GM19351 (cell line): Measurements from ENCODE around the gene SEL1L3.
A peak's percentile ranks its signal among the peaks of the same experiment; 100 is the strongest.

Experiments used
- ATAC-seq: cut with Tn5 transposase; IDR thresholded peaks from one replicate; pipeline ENCODE4 v1.9.1; 2021; ENCODE audit warnings: mild to moderate bottlenecking, moderate library complexity; ENCODE audit not compliant: unreplicated experiment

SEL1L3 gene

GRCh38 chr4:25757452-25757851, 105.3 kb downstream of the SEL1L3 start:
- ATAC-seq: no peak

GRCh38 chr4:25756503-25756902, 106.3 kb downstream of the SEL1L3 start:
- ATAC-seq: no peak

DNA sequence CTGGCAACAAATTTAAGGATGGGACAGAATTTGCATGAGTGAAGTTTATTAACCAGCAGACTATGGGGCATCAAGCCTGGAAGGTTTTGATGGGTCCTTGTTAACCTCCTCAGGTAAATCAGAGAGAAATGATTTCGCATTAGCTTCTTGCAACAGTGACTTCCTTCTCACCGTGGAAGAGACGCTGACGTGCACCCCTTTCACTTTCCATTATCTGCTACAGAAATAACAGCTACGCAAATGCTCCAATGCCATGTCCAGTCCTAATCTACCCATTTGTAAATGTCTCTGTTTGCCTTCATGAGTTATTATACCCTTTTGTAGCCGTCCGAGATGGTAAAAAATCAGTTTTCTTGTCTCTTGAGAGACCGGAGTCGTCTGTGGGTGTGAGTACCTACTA, 106.9 kb downstream of the SEL1L3 start:
- no peak for ATAC-seq

DNA sequence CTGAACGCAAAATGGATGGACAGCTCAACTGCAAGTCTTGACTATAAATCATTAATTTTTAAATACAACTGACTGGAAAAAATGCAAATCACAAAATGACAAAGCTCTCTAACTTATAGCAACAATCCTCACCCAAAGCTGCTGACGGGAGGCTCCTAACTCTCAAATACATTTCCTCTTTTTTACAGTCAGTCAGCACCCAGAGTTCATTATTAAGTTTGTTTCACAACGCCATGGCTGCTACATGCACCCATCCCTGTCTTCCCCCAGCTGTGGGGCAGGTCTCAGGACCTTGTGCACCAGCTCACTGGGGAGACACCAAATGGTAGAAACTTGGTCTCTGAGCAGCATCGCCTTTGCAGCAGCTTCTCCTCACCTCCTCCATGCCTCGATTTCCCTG, 109.5 kb downstream of the SEL1L3 start:
- no peak for ATAC-seq

DNA sequence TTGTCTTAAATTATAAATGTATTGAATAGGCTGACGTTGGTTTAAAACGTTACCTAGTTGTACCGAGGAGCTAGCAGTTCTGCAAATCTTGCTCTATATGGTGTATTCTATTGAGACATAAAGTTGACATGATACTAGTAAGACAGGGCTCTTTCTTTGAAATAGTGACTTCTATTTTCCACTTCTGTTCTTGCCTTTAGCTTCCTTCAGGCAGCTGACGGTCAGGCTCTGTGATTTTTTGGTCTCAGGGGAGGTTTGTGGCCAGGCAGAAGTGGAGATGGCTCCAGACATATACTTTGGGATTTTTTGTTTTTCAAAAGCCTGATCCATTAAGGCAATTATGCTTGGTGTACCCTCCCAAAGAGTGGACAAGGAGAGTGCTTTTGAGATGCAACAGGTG, 111.9 kb downstream of the SEL1L3 start:
- ATAC-seq: no peak

GRCh38 chr4:25749150-25749794, 113.5 kb downstream of the SEL1L3 start:
- ATAC-seq: no peak

- no peak for ATAC-seq
These were observed 118.8 kb downstream of the SEL1L3 start for GRCh38 chr4:25743971-25744370.

DNA sequence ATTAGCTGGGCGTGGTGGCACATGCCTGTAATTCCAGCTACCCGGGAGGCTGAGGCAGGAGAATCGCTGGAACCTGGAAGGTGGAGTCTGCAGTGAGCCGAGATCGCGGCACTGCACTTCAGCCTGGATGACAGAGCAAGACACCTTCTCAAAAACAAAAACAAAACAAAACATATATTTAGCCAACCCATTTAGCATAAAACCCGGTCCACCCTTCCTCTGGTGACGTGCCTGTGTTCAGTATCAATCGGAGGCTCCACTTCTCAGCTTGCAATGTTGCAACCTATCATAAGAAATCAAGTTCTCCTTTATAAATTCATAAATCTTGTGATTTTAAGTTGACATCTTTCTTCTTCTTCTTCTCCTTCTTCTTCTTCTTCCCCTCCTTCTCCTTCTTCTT, 133.2 kb downstream of the SEL1L3 start:
- no peak for ATAC-seq

DNA sequence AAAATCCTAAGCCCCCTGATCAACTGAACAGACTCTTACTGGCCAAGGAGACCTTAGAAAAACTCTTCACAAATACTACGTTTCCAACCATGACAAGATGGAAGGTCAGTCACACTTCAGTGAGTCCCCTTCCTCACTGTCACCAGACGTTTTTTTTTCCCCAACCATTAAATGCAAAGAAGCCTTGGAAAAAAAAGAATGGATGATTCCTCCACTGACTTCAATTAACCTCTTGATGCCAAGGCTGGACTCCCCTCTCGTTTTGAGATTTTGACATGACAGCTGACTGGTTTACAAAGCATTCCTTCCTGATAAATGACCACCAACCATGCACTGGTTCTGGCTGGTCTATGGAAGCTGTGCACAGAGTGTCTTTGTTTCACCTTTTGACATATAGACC, 133.9 kb downstream of the SEL1L3 start:
- ATAC-seq: no peak

GRCh38 chr4:25727711-25728493, 134.9 kb downstream of the SEL1L3 start:
- ATAC-seq: peak; percentile 59

DNA sequence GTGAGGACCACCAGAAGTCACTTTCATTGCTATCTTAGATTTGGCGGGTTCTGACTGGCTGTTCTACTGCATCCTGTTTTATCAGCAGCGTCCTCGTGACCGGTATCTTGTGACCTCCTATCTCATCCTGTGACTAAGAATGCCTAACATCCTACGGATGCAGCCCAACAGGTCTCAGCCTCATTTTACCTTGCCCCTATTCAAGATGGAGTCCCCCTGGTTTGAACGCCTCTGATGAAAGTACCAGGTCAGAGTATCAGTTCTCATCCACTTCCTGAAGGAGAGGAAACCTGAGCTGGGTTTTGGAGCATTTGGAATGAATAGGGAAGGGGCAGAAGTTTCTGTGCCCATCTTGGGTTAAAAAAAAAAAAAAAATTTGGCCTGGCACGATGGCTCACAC, 136.9 kb downstream of the SEL1L3 start:
- ATAC-seq: no peak

DNA sequence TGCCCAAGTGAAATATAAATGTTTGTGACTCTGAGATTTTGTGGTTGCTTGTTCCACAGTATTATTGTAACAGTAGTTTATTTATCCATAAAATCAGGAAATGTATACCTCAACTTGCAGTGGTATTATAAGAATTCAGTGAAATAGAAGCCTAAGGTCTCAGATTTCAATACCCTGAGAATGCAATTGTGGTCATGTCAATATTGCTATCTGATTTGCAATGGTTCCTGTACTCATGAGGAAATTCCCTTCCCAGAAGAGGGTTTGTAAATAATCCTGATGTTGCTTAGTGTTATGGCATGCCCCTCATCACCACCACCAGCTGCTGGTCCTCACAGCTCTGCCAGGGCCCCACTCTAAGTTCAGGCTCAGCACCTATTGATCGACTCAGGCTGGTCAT, 139.4 kb downstream of the SEL1L3 start:
- no peak for ATAC-seq

DNA sequence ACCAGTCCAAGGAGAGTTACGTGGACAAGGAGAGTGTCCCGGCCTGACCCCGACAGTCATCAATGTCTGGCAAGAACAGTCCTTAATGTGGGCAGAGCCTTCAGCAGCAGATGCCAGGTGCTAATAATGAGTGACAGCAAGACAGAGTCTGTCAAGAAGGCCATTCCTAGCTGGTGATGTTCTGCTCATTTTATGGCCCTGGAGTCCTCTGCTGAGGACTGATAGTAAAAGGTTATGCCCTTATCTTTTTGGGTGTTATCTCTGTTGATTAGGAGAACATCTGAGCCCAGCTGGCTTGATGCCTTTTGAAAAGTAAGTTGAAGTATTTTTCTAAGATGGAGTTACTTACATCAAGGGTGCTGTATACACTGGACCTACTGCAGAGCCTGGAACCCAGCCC, 139.8 kb downstream of the SEL1L3 start:
- ATAC-seq: no peak

DNA sequence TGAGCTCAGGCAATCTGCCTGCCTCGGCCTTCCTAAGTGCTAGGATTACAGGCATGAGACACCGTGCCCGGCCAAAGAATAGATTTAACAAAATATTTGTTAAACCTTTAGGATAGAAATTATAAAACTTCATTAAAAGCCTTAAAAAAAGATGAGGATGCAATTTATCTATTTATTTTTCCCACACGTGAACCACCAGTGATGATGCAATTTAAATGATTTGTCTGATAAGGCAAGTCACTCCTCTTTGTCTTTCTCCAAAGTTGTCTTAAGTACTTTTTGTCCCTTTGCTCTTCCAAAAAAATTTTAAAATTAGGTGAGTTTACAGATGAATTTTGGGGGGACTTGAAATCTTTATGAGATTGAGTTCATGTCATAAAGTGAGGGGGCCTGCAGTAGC, 149.0 kb downstream of the SEL1L3 start:
- ATAC-seq: no peak

DNA sequence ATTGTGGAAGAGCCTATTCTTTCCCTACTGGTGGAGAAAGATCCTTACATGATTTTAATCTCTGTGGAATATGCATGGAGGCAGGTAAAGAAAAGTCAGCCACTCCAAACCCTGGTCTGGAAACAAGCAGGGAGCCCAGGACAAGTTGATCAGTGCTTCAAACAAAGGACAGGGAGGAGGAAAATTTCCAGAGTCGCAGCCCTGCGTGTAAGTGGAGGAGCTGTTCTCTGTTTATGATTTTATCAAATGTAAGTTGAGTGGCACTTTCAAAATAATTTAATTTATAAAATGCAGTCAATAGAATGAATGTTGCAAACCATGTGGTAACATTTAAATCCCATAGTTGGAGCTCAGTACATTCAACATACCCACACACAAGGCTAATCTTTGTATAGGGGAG, 150.2 kb downstream of the SEL1L3 start:
- ATAC-seq: no peak

DNA sequence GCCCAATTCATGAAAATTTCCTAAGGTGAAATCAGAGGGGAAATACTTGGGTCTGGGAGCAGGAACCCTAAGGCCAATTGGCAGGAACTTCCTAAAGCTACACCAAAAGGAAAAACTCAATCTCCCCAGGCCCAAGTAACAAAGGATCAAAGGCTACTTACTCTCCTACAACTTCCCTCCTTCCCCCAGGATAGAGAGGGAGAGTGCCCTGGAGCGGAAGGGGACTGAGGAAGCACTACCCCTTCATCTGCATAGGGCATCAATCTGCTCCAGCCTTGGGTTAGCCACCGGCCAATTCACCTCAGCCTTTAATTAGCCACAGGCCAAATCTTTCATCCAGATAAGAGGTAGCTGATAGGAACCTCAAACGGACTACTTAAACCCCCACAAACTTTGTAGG, 152.2 kb downstream of the SEL1L3 start:
- ATAC-seq: no peak

DNA sequence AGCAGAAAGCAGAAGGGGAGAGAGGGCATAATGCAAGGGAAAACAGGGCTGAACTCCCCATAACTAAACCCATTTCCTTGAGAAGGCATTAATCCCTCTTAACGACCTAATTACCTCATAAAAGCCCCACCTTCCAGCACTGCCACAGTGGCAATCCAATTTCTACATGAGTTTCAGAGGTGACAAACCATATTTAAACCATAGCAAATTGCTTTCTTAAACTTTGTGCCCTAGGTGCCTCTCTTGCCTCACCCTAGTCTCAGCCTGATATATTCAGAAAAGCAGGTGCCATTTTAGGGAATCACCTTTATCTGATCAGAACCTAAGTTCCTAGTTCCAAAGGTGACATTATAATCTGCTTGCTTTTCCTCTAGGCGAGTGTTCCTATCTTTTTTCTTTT, 158.3 kb downstream of the SEL1L3 start:
- ATAC-seq: no peak

DNA sequence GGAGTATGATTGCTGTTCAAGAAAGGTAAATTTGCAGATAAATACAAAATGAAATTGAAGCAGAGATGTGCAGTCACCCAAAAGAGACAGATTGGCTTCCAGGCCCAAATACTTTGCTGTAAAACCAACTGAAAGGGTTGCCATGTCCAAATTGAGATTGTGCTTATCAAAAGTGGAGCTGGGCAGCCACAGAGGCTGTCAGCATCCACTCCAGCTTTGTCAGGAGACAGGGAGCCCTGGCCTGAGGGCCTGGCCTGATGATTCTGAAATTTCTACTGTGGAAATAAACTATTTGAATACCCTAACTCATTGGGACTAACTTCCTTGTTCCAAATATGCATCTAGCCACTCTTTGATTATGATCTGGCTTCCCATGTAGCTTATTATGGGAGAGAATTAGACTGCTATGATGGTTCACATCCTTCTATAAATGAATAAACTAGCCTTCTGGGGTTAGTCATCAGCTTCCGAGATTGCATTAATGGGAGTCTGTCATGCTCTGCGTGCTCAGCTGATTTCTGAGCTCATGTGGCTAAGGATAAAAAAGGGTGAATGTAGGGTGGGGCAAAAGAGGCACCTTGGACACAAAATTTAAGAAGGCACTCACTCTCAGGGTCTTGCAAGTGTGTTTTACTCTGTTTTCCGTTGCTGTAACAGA, 158.9 kb downstream of the SEL1L3 start:
- ATAC-seq: no peak

DNA sequence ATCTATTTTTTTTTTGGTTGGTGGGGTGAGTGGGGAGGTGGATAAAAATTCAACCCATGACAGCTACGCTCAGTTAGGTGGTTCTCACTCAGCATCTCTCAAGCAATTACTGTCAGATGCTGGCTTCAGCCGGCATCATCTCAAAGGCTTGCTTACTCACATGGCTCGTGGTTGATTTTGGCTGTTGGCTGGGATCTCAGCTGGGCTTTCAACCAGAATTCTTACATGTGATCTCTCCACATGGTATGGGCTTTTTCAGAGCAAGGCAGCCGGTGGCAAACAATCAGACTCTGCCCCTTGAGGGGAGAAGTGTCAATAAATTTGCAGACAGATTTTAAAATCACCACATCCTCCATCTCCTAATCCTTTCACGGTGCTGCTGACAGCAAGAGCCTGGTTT, 159.9 kb downstream of the SEL1L3 start:
- no peak for ATAC-seq

GRCh38 chr4:25700661-25701060, 162.1 kb downstream of the SEL1L3 start:
- no peak for ATAC-seq

GRCh38 chr4:25697516-25697915, 165.3 kb downstream of the SEL1L3 start:
- no peak for ATAC-seq
